CD4-positive, alpha-beta T cell (primary cell): ENCODE measurements around the gene SDK1. TPM values are rescaled to one million over a fixed set of nuclear protein-coding genes. Genes with fewer than 3 reads are reported as not detected.

Source experiments
- ATAC-seq: fragments of 200-7000 bp; cut with Tn5 transposase; one replicate; pipeline ENCODE4 v1.10.0; 2022; ENCODE audit warnings: mild to moderate bottlenecking; ENCODE audit not compliant: poor library complexity
- CTCF ChIA-PET: fragments of 350-600 bp; sonication (Branson Sonifier 250); formaldehyde crosslinking; loops from one replicate; lab custom pipeline; 2021; ENCODE audit warnings: antibody characterized with exemption, inconsistent platforms; lab: Charles Lee
- POLR2A ChIA-PET: fragments of 350-600 bp; sonication (Branson Sonifier 250); formaldehyde crosslinking; loops from one replicate; lab custom pipeline; 2021; ENCODE audit warnings: antibody characterized with exemption, inconsistent platforms; lab: Charles Lee
- DNase-seq, 14 experiments: peaks; one replicate each; pipeline ENCODE4 v3.0.0-alpha.2; 2013 to 2020; ENCODE audit warnings: mixed read lengths in 2 of 14
- H3K27ac ChIP-seq, 2 donors: one replicate each; pipeline versions ENCODE4 v1.5.1 to v1.7.0; 2013; ENCODE audit warnings: low read length in 2 of 2, low read depth in 1 of 2, mild to moderate bottlenecking in 1 of 2
- H3K27me3 ChIP-seq, 2 experiments: 1 replicate in 1 of 2; 2 replicates in 1 of 2; pipeline versions ENCODE4 v1.6.1 to v1.7.0; 2013; ENCODE audit warnings: low read length in 2 of 2, control low read depth in 1 of 2, mild to moderate bottlenecking in 1 of 2, moderate library complexity in 1 of 2; ENCODE audit not compliant: insufficient read depth in 2 of 2, control insufficient read depth in 1 of 2
- H3K36me3 ChIP-seq: one replicate; pipeline ENCODE4 v1.6.1; 2013; ENCODE audit warnings: low read length, control low read depth; ENCODE audit not compliant: insufficient read depth
- H3K4me1 ChIP-seq: one replicate; pipeline ENCODE4 v1.6.1; 2013; ENCODE audit warnings: low read length, control low read depth; ENCODE audit not compliant: insufficient read depth
- H3K4me3 ChIP-seq: one replicate; pipeline ENCODE4 v1.5.1; 2013; ENCODE audit warnings: mild to moderate bottlenecking, low read length, moderate library complexity
- H3K9me3 ChIP-seq, 2 experiments: 1 replicate in 1 of 2; 2 replicates in 1 of 2; pipeline versions ENCODE4 v1.6.1 to v1.7.0; 2013; ENCODE audit warnings: low read length in 2 of 2, mild to moderate bottlenecking in 2 of 2, control low read depth in 1 of 2, moderate library complexity in 1 of 2; ENCODE audit not compliant: control insufficient read depth in 1 of 2, insufficient read depth in 1 of 2
- H3K27ac Mint-ChIP-seq: one replicate; pipeline ENCODE4 v1.8.0; 2020; ENCODE audit warnings: mixed read lengths
- H3K27me3 Mint-ChIP-seq: one replicate; pipeline ENCODE4 v1.8.0; 2021; ENCODE audit warnings: mixed read lengths
- H3K36me3 Mint-ChIP-seq: one replicate; pipeline ENCODE4 v1.8.0; 2021; ENCODE audit warnings: low read depth, mixed read lengths
- H3K4me1 Mint-ChIP-seq: one replicate; pipeline ENCODE4 v1.8.0; 2021; ENCODE audit warnings: low read depth, mixed read lengths
- H3K4me3 Mint-ChIP-seq: one replicate; pipeline ENCODE4 v1.8.0; 2020; ENCODE audit warnings: mild to moderate bottlenecking, mixed read lengths
- H3K9me3 Mint-ChIP-seq: one replicate; pipeline ENCODE4 v1.8.0; 2020; ENCODE audit warnings: mixed read lengths
- intact Hi-C, 2 experiments: fragments of 100-400 bp; cut with DNase I in 1 of 2; cut with micrococcal nuclease in 1 of 2; formaldehyde crosslinking; loops; one replicate each; pipeline versions ENCODE4 v1.15.1 to v1.9.0; 2023 to 2025; cut with DNase I, micrococcal nuclease
- total RNA-seq, 174 experiments: library from RNA in 2 of 174; stranded (reverse) in 2 of 174; gene quantifications; one replicate each; pipeline ENCODE4 v1.2.3 and lab custom pipeline; 2021 to 2026
- TF ChIP-seq, protein P1 (sequence below): fragments of 200-600 bp; IDR thresholded peaks from one replicate; pipeline ENCODE4 v1.8.0; 2022; ENCODE audit warnings: antibody characterized with exemption, mild to moderate bottlenecking

The SDK1 gene
- total RNA-seq, 2 experiments from 2014 or later: 1.1 to 1.3 TPM

DNA sequence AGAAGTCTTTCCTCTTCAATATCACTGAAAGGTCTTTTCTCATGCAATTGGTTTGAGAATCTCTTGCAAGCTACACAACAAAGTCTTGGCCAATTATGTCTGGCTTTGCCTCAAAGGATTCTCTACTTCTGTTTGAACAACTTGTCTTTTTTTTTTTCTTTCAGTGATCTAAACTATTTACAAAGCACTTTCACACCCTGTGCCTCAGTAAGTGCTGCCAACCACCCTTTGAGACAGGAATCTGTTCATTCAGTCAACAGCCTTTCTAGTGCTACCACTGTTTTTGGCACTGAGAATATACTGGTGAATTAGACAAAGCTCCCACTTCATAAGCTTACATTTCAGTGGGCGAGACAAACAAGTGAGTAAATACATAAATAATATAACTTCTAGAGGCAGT, 26.9 kb upstream of the SDK1 start:
- no peak overlapping the region for H3K4me3 ChIP-seq
- Mint-ChIP-seq H3K4me1 (no peaks in the 10 kb centered on the region), H3K27ac (no peak overlapping the region), H3K4me3 (no peak overlapping the region), H3K36me3 (no peaks in the 10 kb centered on the region), H3K9me3 (no peaks in the 10 kb centered on the region), H3K27me3 (peaks cover 17% of the 10 kb centered on the region)
- ChIA-PET POLR2A (no interaction called here), CTCF (no interaction called here)
- no peak for ATAC-seq
- peaks cover 0 to 3% of the 10 kb centered on the region in 2 experiments for H3K27me3 ChIP-seq
- no peaks in the 10 kb centered on the region for H3K4me1 ChIP-seq
- H3K27ac ChIP-seq: no peak overlapping the region
- intact Hi-C loops: no loop called here
- no peaks in the 10 kb centered on the region for H3K9me3 ChIP-seq
- H3K36me3 ChIP-seq: no peaks in the 10 kb centered on the region
- no peak for DNase-seq
- TF ChIP-seq, protein P1, sequence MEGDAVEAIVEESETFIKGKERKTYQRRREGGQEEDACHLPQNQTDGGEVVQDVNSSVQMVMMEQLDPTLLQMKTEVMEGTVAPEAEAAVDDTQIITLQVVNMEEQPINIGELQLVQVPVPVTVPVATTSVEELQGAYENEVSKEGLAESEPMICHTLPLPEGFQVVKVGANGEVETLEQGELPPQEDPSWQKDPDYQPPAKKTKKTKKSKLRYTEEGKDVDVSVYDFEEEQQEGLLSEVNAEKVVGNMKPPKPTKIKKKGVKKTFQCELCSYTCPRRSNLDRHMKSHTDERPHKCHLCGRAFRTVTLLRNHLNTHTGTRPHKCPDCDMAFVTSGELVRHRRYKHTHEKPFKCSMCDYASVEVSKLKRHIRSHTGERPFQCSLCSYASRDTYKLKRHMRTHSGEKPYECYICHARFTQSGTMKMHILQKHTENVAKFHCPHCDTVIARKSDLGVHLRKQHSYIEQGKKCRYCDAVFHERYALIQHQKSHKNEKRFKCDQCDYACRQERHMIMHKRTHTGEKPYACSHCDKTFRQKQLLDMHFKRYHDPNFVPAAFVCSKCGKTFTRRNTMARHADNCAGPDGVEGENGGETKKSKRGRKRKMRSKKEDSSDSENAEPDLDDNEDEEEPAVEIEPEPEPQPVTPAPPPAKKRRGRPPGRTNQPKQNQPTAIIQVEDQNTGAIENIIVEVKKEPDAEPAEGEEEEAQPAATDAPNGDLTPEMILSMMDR: no peak

DNA sequence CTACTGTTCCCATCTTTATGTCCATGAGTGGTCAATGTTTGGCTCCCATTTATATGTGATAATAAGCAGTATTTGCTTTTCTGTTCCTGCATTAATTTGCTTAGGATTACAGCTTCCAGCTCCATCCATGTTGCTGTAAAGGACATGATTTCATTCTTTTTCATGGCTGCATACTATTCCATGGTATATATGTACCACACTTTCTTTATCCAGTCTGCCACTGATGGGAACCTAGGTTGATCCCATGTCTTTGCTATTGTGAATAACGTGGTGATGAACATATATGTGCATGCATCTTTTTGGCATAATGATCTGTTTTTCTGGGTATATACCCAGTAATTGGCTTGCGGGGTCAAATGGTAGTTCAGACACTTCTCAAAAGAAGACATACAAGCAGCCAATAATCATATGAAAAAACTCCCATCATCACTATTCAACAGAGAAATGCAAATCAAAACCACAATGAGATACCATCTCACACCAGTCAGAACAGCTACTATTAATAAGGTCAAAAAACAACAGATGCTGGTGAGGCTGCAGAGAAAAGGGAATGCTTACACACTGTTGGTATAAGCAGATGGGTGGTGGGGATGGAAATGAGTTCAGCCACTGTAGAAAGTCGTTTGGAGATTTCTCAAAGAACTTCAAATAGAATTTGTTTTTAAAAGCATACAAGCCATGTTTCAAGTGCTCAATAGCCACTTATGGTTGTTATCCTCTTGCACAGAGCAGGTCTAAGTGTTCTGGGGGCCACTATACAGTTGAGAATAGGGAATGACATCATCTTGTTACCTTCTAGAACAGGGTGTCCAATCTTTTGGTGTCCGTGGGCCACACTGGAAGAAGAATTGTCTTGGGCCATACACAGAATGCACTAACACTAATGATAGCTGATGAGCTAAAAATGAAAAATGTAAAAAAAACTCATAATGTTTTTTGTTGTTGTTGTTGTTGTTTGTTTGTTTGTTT, 23.2 kb upstream of the SDK1 start:
- POLR2A ChIA-PET: interaction anchor here (0.6 kb wide), 1 partner anchor 188 kb away, joined by 3 read pairs; no protein-coding TSS in a partner anchor
- Mint-ChIP-seq H3K27ac (no peak overlapping the region), H3K27me3 (peaks cover 17% of the 10 kb centered on the region), H3K4me3 (no peak overlapping the region), H3K4me1 (no peaks in the 10 kb centered on the region), H3K9me3 (no peaks in the 10 kb centered on the region), H3K36me3 (no peaks in the 10 kb centered on the region)
- DNase-seq (no peak), ATAC-seq (no peak)
- Histone ChIP-seq H3K4me3 (no peak overlapping the region), H3K4me1 (no peaks in the 10 kb centered on the region), H3K9me3 (no peaks in the 10 kb centered on the region), H3K27me3 (peaks cover 3% of the 10 kb centered on the region in 2 experiments), H3K36me3 (no peaks in the 10 kb centered on the region), H3K27ac (no peak overlapping the region)
- intact Hi-C loops: no loop called here
- TF ChIP-seq, protein P1: no peak
- CTCF ChIA-PET: no interaction called here

DNA sequence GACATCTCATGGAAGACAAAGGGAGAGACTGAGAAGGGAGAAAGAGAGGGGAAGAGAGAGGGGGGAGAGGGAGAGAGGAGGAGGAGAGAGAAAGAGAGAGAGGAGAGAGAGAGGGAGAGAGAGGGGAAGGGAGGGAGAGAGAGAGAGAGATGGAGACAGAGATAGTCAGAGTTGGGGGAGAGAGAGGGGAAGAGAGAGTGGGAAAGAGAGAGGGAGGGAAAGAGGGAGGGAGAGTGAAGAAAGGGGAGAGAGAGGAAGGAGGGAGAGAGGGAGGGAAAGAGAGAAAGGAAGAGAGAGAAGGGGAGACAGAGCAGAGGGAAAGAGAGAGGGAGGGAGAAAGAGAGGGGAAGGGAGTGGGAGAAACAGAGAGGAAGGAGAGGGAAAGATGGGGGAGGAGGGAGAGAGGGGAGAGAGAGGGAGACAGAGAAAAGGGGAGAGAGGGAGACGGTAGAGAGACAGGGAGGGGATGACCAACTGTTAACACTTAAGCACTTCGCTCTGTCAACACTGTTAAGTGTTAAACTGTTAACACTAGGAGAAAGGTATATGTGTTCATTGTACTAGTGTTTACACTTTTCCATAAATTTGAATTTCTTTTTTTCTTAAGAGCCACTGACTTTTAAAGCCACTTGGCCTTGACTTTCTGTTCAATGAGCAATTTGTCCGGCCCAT, 21.8 kb upstream of the SDK1 start:
- H3K27ac ChIP-seq: no peak overlapping the region
- no peak for ATAC-seq
- Mint-ChIP-seq H3K27me3 (peaks cover 10% of the 10 kb centered on the region), H3K36me3 (no peaks in the 10 kb centered on the region), H3K4me1 (no peaks in the 10 kb centered on the region), H3K27ac (no peak overlapping the region), H3K9me3 (no peaks in the 10 kb centered on the region), H3K4me3 (no peak overlapping the region)
- POLR2A ChIA-PET: no interaction called here
- H3K4me1 ChIP-seq: no peaks in the 10 kb centered on the region
- intact Hi-C loops: no loop called here
- no peaks in the 10 kb centered on the region for H3K9me3 ChIP-seq
- H3K4me3 ChIP-seq: no peak overlapping the region
- peaks cover under 1 to 3% of the 10 kb centered on the region in 2 experiments for H3K27me3 ChIP-seq
- CTCF ChIA-PET: no interaction called here
- no peak for DNase-seq
- TF ChIP-seq, protein P1: no peak
- H3K36me3 ChIP-seq: no peaks in the 10 kb centered on the region
